HepG2 (cell line): Measurements from ENCODE around the gene ZFYVE21. TPM values are rescaled to one million over a fixed set of nuclear protein-coding genes. Genes with fewer than 3 reads are reported as not detected.

Experiments used
- ATAC-seq: fragments of 200-7000 bp; cut with Tn5 transposase; 3 replicates; pipeline ENCODE4 v1.9.1; 2020; ENCODE audit warnings: mild to moderate bottlenecking, moderate library complexity
- BruUV-seq: library from RNA; stranded (reverse); fragments of 400-500 nt; replicated peaks from 2 replicates; lab custom pipeline; 2021; lab: Mats Ljungman, UMichigan
- CTCF ChIA-PET: fragments of 300-600 bp; formaldehyde crosslinking; extraction: SDS; loops from one replicate; lab custom pipeline; 2021; ENCODE audit warnings: low total read pairs, inconsistent platforms, low intra/inter-chr PET ratio; lab: Yijun Ruan, JAX
- POLR2A ChIA-PET: fragments of 350-600 bp; sonication (Branson Sonifier 250); formaldehyde crosslinking; loops from one replicate; lab custom pipeline; 2020; ENCODE audit warnings: antibody characterized with exemption, inconsistent platforms; lab: Yijun Ruan, JAX
- DNase-seq: peaks from one replicate; pipeline ENCODE4 v3.0.0-alpha.2; 2015; ENCODE audit warnings: low spot score
- FAIRE-seq: peaks from 3 replicates; lab custom pipeline; 2011; peaks lifted over from hg19 to GRCh38; lab: Jason Lieb, UNC
- H2AFZ ChIP-seq: one replicate; pipeline ENCODE4 v1.6.1; 2011; ENCODE audit warnings: low read length, inconsistent platforms
- H3K27ac ChIP-seq: fragments of 300-600 bp; 3 replicates; pipeline ENCODE4 v1.8.0; 2011; ENCODE audit warnings: mixed run types, mild to moderate bottlenecking, mixed read lengths, low read length, inconsistent platforms; ENCODE audit not compliant: insufficient read depth; ENCODE audit errors: extremely low read length
- H3K27me3 ChIP-seq, 2 experiments: fragments of 200-600 bp in 1 of 2; 2 replicates in 1 of 2; 3 replicates in 1 of 2; pipeline versions ENCODE4 v1.6.0 to v1.8.0; 2011; ENCODE audit warnings: low read length in 2 of 2, mild to moderate bottlenecking in 2 of 2, moderate library complexity in 2 of 2, inconsistent platforms in 1 of 2; ENCODE audit not compliant: insufficient read depth in 2 of 2, control insufficient read depth in 1 of 2
- H3K36me3 ChIP-seq, 2 experiments: fragments of 200-600 bp in 1 of 2; replicated peaks in 1 of 2; 2 replicates in 1 of 2; 3 replicates in 1 of 2; pipeline versions ENCODE4 v1.5.1 to v1.8.0; 2011; ENCODE audit warnings: low read length in 2 of 2, inconsistent platforms in 1 of 2; ENCODE audit not compliant: insufficient read depth in 2 of 2, control insufficient read depth in 1 of 2
- H3K4me1 ChIP-seq: 2 replicates; pipeline ENCODE4 v1.5.1; 2012; ENCODE audit warnings: low read length, inconsistent platforms; ENCODE audit not compliant: insufficient read depth
- H3K4me2 ChIP-seq: 2 replicates; pipeline ENCODE4 v1.6.0; 2011; ENCODE audit warnings: low read depth, low read length, inconsistent platforms
- H3K4me3 ChIP-seq, 3 experiments: fragments of 200-600 bp in 1 of 3; sonication (generic), shearing (Covaris generic) in 1 of 3; replicated peaks in 1 of 3; 2 replicates each; pipeline ENCODE4 v1.5.1; 2011 to 2016; ENCODE audit warnings: low read length in 3 of 3, inconsistent platforms in 2 of 3, low read depth in 2 of 3, mild to moderate bottlenecking in 2 of 3, control low read depth in 1 of 3, mixed read lengths in 1 of 3; ENCODE audit not compliant: insufficient read depth in 1 of 3
- H3K79me2 ChIP-seq: one replicate; pipeline ENCODE4 v1.6.1; 2011; ENCODE audit warnings: low read length, inconsistent platforms; ENCODE audit not compliant: insufficient read depth
- H3K9ac ChIP-seq: 2 replicates; pipeline ENCODE4 v1.6.0; 2011; ENCODE audit warnings: mild to moderate bottlenecking, low read depth, low read length, inconsistent platforms; ENCODE audit not compliant: insufficient read depth
- H3K9me3 ChIP-seq: 2 replicates; pipeline ENCODE4 v1.5.1; 2012; ENCODE audit warnings: mild to moderate bottlenecking, low read length
- H4K20me1 ChIP-seq: 2 replicates; pipeline ENCODE4 v1.6.0; 2011; ENCODE audit warnings: inconsistent platforms, mild to moderate bottlenecking, low read length, moderate library complexity; ENCODE audit not compliant: insufficient read depth
- BHLHE40 ChIP-seq: IDR thresholded peaks from 2 replicates; pipeline ENCODE4 v1.6.1; 2011; ENCODE audit warnings: low read length, improper control_type of control experiment
- FOXJ3 ChIP-seq: sonication (generic); formaldehyde crosslinking; IDR thresholded peaks from 2 replicates; pipeline ENCODE4 v1.4.0; 2020; ENCODE audit warnings: missing genetic modification reagents, mild to moderate bottlenecking, borderline replicate concordance
- NR2C2 ChIP-seq: sonication (generic); formaldehyde crosslinking; IDR thresholded peaks from 2 replicates; pipeline ENCODE4 v1.4.0; 2020; ENCODE audit warnings: missing genetic modification reagents, mild to moderate bottlenecking, moderate library complexity, borderline replicate concordance
- SRSF4 ChIP-seq: fragments of 200-400 bp; formaldehyde crosslinking; IDR thresholded peaks from one replicate; pipeline ENCODE4 v1.6.1; 2018; ENCODE audit warnings: mild to moderate bottlenecking, low read depth, low read length, moderate library complexity; ENCODE audit not compliant: poor library complexity, severe bottlenecking
- ZNF17 ChIP-seq: sonication (generic); formaldehyde crosslinking; IDR thresholded peaks from 2 replicates; pipeline ENCODE4 v1.5.0; 2020; ENCODE audit warnings: mild to moderate bottlenecking, missing genetic modification reagents
- ZNF329 ChIP-seq: sonication (generic); formaldehyde crosslinking; IDR thresholded peaks from 2 replicates; pipeline ENCODE4 v1.9.0; 2021; ENCODE audit warnings: low read depth, mild to moderate bottlenecking, missing genetic modification reagents
- ZNF672 ChIP-seq: sonication (generic); formaldehyde crosslinking; IDR thresholded peaks from 2 replicates; pipeline ENCODE4 v1.8.1; 2022; ENCODE audit warnings: missing genetic modification reagents
- ZNF749 ChIP-seq: sonication (generic); formaldehyde crosslinking; IDR thresholded peaks from 2 replicates; pipeline ENCODE4 v1.8.0; 2022; ENCODE audit warnings: mild to moderate bottlenecking, missing genetic modification reagents, moderate library complexity, borderline replicate concordance
- WGBS: methylation state at CpG from one replicate; pipeline ENCODE4 v1.1.6; 2017; ENCODE audit warnings: low lambda C conversion rate; 5-methylcytosine and 5-hydroxymethylcytosine counted together
- in situ Hi-C: cut with HindIII; loops from 2 replicates; pipeline ENCODE4 v1.10.0; 2017; ENCODE audit warnings: low pct_unique_long_range_greater_than_20kb; ENCODE audit not compliant: extremely low pct_ligation_motif_present
- intact Hi-C: fragments of 100-400 bp; cut with micrococcal nuclease; formaldehyde crosslinking; loops from one replicate; pipeline ENCODE4 v1.10.0; 2022; ENCODE audit not compliant: unreplicated experiment
- polyA plus RNA-seq, 8 experiments: library from polyadenylated mRNA; depleted of rRNA in 3 of 8; stranded (reverse) in 7 of 8; unstranded in 1 of 8; fragments of >200 nt; fragmentation: Illumina TruSeq in 4 of 8; extraction: Trizol in 4 of 8; gene quantifications; 2 replicates each; pipeline versions ENCODE4 v1.2.1 to v1.2.3, GENCODE V29; 2011 to 2016; ENCODE audit warnings: low read depth in 4 of 8, missing spikeins in 1 of 8, mixed read lengths in 1 of 8; ENCODE audit not compliant: insufficient read depth in 1 of 8
- total RNA-seq, 5 experiments: library from RNA; depleted of rRNA; stranded (reverse); fragments of >200 nt; fragmentation: Illumina TruSeq; extraction: Trizol; gene quantifications; 2 replicates each; pipeline ENCODE4 v1.2.3, GENCODE V29; 2016; ENCODE audit warnings: low read depth in 1 of 5
- TF ChIP-seq, protein P1 (sequence below): sonication (generic); formaldehyde crosslinking; IDR thresholded peaks from 2 replicates; pipeline ENCODE4 v1.4.0; 2020; ENCODE audit warnings: missing genetic modification reagents, borderline replicate concordance
- TF ChIP-seq, protein P2 (sequence below): sonication (generic); formaldehyde crosslinking; IDR thresholded peaks from 2 replicates; pipeline ENCODE4 v1.5.0; 2020; ENCODE audit warnings: missing genetic modification reagents
- TF ChIP-seq, protein P3 (sequence below): sonication (generic); formaldehyde crosslinking; IDR thresholded peaks from 2 replicates; pipeline ENCODE4 v1.4.0; 2020; ENCODE audit warnings: low read depth, mild to moderate bottlenecking, missing genetic modification reagents

The ZFYVE21 gene
- total and polyA plus RNA-seq, 2 of the 13 experiments (the other 11 are each of a cell fraction or from before 2014, with no cell fraction given) = 34.3 to 34.4 TPM

DNA sequence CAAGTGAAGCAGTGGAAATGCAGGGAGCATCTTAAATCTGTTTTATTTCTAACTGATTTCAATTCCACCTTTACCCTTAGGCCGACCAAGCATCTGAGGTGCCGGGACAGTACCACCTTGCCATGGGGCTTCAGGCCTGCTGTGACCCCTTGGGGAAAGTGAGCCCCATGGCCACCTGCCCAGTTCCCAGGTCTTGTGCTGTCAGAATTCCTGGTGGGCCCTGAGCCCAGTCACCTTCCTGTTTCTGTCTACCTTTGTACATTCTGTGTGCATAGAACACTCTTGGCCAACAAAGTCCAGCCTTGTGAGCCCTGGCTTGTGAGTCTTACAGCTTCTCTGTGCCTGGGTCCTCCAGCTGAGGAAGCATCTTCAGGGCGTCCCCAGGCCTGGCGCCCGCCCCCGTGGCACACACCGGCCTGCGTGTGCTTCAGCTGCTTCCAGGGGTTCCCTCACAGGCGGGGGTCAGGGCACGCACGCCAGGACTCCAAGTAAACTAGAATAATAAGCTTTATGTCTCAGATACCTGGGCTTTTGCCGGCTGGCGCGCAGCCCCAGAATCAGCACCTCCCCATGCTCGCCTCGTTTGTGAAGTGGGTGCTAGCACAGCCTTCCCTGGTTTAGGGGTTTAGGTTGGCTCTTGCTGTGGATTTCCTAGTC is 10.3 kb downstream of the ZFYVE21 start (continued):
- TF ChIP-seq, protein P1, sequence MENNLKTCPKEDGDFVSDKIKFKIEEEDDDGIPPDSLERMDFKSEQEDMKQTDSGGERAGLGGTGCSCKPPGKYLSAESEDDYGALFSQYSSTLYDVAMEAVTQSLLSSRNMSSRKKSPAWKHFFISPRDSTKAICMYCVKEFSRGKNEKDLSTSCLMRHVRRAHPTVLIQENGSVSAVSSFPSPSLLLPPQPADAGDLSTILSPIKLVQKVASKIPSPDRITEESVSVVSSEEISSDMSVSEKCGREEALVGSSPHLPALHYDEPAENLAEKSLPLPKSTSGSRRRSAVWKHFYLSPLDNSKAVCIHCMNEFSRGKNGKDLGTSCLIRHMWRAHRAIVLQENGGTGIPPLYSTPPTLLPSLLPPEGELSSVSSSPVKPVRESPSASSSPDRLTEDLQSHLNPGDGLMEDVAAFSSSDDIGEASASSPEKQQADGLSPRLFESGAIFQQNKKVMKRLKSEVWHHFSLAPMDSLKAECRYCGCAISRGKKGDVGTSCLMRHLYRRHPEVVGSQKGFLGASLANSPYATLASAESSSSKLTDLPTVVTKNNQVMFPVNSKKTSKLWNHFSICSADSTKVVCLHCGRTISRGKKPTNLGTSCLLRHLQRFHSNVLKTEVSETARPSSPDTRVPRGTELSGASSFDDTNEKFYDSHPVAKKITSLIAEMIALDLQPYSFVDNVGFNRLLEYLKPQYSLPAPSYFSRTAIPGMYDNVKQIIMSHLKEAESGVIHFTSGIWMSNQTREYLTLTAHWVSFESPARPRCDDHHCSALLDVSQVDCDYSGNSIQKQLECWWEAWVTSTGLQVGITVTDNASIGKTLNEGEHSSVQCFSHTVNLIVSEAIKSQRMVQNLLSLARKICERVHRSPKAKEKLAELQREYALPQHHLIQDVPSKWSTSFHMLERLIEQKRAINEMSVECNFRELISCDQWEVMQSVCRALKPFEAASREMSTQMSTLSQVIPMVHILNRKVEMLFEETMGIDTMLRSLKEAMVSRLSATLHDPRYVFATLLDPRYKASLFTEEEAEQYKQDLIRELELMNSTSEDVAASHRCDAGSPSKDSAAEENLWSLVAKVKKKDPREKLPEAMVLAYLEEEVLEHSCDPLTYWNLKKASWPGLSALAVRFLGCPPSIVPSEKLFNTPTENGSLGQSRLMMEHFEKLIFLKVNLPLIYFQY (CRISPR knock-in tag) = no peak
- no peak for TF ChIP-seq SRSF4

DNA sequence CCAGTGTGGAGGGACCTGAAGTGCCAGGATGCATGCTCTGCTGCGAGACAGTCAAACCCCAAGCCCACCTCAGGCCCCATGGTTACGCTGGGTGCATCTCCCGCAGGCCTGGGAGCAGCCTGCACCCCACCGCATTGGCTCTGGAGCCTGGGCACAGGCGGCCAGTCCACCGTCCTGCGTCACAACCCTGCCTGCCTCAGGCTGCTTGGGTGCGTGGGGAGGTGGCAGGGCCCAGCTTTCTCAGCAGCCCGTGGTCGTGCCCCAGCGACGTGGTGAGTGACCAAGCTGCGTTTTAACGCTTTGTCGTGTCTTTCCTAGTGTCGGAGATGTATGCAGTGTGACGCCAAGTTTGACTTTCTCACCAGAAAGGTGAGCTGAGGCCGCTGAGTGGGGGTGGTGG is 10.9 kb downstream of the ZFYVE21 start:
- no TSS peak for BruUV-seq
- FAIRE-seq (no peak), DNase-seq (no peak), ATAC-seq (no peak)
- Histone ChIP-seq H3K27ac (no peak overlapping the region), H3K9me3 (no peaks in the 10 kb centered on the region), H3K9ac (no peak overlapping the region), H4K20me1 (no peaks in the 10 kb centered on the region), H3K79me2 (peaks cover 32% of the 10 kb centered on the region), H3K27me3 (no peaks in the 10 kb centered on the region), H3K4me1 (no peaks in the 10 kb centered on the region), H2AFZ (no peak overlapping the region), H3K36me3 (peaks cover 14 to 43% of the 10 kb centered on the region in 2 experiments), H3K4me3 (no peak overlapping the region), H3K4me2 (no peak overlapping the region)
- POLR2A ChIA-PET = no interaction called here
- WGBS = 100% methylated on average over 5 of the region's 18 CpGs
- TF ChIP-seq ZNF17 (CRISPR knock-in tag) (no peak), NR2C2 (CRISPR knock-in tag) (no peak), ZNF329 (CRISPR knock-in tag) (no peak), FOXJ3 (no peak), ZNF672 (CRISPR knock-in tag) (no peak), BHLHE40 (no peak), ZNF749 (CRISPR knock-in tag) (no peak)
- TF ChIP-seq, protein P2, sequence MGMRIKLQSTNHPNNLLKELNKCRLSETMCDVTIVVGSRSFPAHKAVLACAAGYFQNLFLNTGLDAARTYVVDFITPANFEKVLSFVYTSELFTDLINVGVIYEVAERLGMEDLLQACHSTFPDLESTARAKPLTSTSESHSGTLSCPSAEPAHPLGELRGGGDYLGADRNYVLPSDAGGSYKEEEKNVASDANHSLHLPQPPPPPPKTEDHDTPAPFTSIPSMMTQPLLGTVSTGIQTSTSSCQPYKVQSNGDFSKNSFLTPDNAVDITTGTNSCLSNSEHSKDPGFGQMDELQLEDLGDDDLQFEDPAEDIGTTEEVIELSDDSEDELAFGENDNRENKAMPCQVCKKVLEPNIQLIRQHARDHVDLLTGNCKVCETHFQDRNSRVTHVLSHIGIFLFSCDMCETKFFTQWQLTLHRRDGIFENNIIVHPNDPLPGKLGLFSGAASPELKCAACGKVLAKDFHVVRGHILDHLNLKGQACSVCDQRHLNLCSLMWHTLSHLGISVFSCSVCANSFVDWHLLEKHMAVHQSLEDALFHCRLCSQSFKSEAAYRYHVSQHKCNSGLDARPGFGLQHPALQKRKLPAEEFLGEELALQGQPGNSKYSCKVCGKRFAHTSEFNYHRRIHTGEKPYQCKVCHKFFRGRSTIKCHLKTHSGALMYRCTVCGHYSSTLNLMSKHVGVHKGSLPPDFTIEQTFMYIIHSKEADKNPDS (CRISPR knock-in tag) = no peak
- TF ChIP-seq, protein P3, sequence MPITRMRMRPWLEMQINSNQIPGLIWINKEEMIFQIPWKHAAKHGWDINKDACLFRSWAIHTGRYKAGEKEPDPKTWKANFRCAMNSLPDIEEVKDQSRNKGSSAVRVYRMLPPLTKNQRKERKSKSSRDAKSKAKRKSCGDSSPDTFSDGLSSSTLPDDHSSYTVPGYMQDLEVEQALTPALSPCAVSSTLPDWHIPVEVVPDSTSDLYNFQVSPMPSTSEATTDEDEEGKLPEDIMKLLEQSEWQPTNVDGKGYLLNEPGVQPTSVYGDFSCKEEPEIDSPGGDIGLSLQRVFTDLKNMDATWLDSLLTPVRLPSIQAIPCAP (CRISPR knock-in tag) = no peak
- intact Hi-C loops (no loop called here), in situ Hi-C loops (no loop called here)
- CTCF ChIA-PET = no interaction called here
